ENCODE results near the gene PRIM2.
"Not testable (repeated sequence)": the region's sequence is repeated elsewhere in the genome, so short reads cannot be mapped to it uniquely, and the experiment has no call there.

PRIM2 gene

GRCh38 chr6:57631773-57632172 is 314.3 kb downstream of the PRIM2 start:
- not testable (repeated sequence) for DNase-seq

- peak; percentile 3 for DNase-seq
These were observed 341.1 kb downstream of the PRIM2 start for GRCh38 chr6:57658526-57658925.

GRCh38 chr6:57659794-57660193 is 342.4 kb downstream of the PRIM2 start:
- DNase-seq: not testable (repeated sequence)

GRCh38 chr6:57660940-57661339 is 343.5 kb downstream of the PRIM2 start:
- DNase-seq: not testable (repeated sequence)

- not testable (repeated sequence) for DNase-seq
These were observed 350.7 kb downstream of the PRIM2 start for GRCh38 chr6:57668108-57668507.

- DNase-seq: not testable (repeated sequence)
These were observed 353.8 kb downstream of the PRIM2 start for GRCh38 chr6:57671237-57671636.

GRCh38 chr6:57671937-57672627 is 354.7 kb downstream of the PRIM2 start:
- DNase-seq: peak; percentile 11

GRCh38 chr6:57673281-57673680 is 355.9 kb downstream of the PRIM2 start:
- peak; percentile 36 for DNase-seq

- not testable (repeated sequence) for DNase-seq
These were observed 358.0 kb downstream of the PRIM2 start for GRCh38 chr6:57675386-57675785.

GRCh38 chr6:57696382-57696781 is 379.0 kb downstream of the PRIM2 start:
- DNase-seq: peak; percentile 54
